GM12875 (cell line): ENCODE data around the gene PTPN13.

ENCODE experiments used
- H3K4me3 ChIP-seq: one replicate; pipeline ENCODE4 v1.5.1; 2011; ENCODE audit warnings: low read depth, low read length, control low read depth
- CTCF ChIP-seq: IDR thresholded peaks from 2 replicates; pipeline ENCODE4 v1.5.1; 2011; ENCODE audit warnings: low read depth, mild to moderate bottlenecking, control low read depth, inconsistent platforms, low read length, moderate library complexity, borderline replicate concordance; ENCODE audit not compliant: insufficient read depth

The PTPN13 gene

GRCh38 chr4:86791126-86791525 is 197.0 kb downstream of the PTPN13 start:
- TF ChIP-seq CTCF, result peak; percentile 14; the same call in 1 of the 2 replicates
- H3K4me3 ChIP-seq, result no peak overlapping the region

GRCh38 chr4:86809809-86810208 is 215.7 kb downstream of the PTPN13 start:
- H3K4me3 ChIP-seq, result no peak overlapping the region
- TF ChIP-seq CTCF, result no peak

- no peak for TF ChIP-seq CTCF
- H3K4me3 ChIP-seq, result no peak overlapping the region
These were observed 216.7 kb downstream of the PTPN13 start for GRCh38 chr4:86810847-86811246.

GRCh38 chr4:86815653-86816052 is 221.5 kb downstream of the PTPN13 start:
- no peak overlapping the region for H3K4me3 ChIP-seq
- no peak for TF ChIP-seq CTCF

GRCh38 chr4:86816501-86817273 is 222.6 kb downstream of the PTPN13 start:
- H3K4me3 ChIP-seq, result no peak overlapping the region
- TF ChIP-seq CTCF, result no peak

- H3K4me3 ChIP-seq, result no peak overlapping the region
- no peak for TF ChIP-seq CTCF
These were observed 224.1 kb downstream of the PTPN13 start for GRCh38 chr4:86818211-86818610.

- H3K4me3 ChIP-seq, result no peak overlapping the region
These were observed 224.7 kb downstream of the PTPN13 start for GRCh38 chr4:86818841-86819240.

More at GRCh38 chr4:86818841-86819240, 224.7 kb downstream of the PTPN13 start:
- no peak for TF ChIP-seq CTCF
